ENCODE measurements around the gene ARID5B.

ARID5B gene

DNA sequence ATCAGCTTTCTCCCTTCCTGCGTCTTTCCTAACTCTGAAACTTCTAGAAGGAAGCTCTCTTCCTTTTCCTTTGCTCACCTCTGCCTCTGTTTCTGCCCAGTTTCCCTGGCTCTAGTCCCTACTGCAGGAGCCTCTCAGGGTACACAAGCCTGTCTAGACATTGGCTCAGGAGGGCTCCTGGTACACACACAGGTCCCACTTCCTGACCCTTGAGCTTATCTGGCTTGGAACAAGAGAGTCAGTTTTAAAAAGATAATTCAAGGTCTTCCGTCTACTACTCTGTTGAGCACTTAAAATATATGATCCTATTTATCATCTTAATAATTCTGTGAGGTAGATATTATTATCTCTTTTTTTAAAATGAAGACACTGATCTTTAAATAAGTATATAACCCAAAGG lies 226.5 kb downstream of the ARID5B start:
- no peak for TF ChIP-seq FOXP2 (optimal IDR thresholded peaks at IDR 0.05; ENCODE audit: borderline replicate concordance, extremely low read depth, extremely low read length, insufficient read depth)
- TF ChIP-seq, protein P1, sequence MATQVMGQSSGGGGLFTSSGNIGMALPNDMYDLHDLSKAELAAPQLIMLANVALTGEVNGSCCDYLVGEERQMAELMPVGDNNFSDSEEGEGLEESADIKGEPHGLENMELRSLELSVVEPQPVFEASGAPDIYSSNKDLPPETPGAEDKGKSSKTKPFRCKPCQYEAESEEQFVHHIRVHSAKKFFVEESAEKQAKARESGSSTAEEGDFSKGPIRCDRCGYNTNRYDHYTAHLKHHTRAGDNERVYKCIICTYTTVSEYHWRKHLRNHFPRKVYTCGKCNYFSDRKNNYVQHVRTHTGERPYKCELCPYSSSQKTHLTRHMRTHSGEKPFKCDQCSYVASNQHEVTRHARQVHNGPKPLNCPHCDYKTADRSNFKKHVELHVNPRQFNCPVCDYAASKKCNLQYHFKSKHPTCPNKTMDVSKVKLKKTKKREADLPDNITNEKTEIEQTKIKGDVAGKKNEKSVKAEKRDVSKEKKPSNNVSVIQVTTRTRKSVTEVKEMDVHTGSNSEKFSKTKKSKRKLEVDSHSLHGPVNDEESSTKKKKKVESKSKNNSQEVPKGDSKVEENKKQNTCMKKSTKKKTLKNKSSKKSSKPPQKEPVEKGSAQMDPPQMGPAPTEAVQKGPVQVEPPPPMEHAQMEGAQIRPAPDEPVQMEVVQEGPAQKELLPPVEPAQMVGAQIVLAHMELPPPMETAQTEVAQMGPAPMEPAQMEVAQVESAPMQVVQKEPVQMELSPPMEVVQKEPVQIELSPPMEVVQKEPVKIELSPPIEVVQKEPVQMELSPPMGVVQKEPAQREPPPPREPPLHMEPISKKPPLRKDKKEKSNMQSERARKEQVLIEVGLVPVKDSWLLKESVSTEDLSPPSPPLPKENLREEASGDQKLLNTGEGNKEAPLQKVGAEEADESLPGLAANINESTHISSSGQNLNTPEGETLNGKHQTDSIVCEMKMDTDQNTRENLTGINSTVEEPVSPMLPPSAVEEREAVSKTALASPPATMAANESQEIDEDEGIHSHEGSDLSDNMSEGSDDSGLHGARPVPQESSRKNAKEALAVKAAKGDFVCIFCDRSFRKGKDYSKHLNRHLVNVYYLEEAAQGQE (IDR thresholded peaks at IDR 0.05; ENCODE audit: insufficient read depth in 1 of 2, low read depth in 2 of 2, low read length in 2 of 2): no peak
- no peak for TF ChIP-seq POLR2AphosphoS5 (IDR thresholded peaks at IDR 0.05; ENCODE audit: low read depth, low read length)
- TF ChIP-seq SIN3A (IDR thresholded peaks at IDR 0.05; ENCODE audit: borderline replicate concordance, insufficient read depth, low read length): no peak
- TF ChIP-seq TAF1 (IDR thresholded peaks at IDR 0.05; ENCODE audit: borderline replicate concordance, insufficient read depth, low read length): no peak

DNA sequence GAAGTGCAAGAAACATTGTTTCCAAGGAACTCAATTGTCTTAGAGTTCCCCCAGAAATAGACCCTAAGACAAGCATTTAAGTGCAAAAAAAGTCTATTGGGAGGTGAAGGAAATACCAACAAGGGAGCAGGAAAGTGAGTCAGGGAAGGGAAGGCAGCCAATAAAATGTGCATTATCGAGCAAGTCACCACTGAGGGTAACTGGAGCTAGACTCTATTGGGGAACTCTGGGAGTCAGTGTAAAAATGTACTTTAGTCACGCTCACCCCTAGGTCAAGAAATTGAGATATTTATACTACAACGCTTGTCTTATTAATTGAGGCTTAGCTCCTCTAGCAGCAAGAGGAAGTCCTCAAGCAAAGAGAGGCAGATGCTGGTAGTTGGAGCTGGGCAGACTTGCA lies 229.4 kb downstream of the ARID5B start:
- TF ChIP-seq TAF1 (IDR thresholded peaks at IDR 0.05; ENCODE audit: borderline replicate concordance, insufficient read depth, low read length) (no peak), SIN3A (IDR thresholded peaks at IDR 0.05; ENCODE audit: borderline replicate concordance, insufficient read depth, low read length) (no peak), POLR2AphosphoS5 (IDR thresholded peaks at IDR 0.05; ENCODE audit: low read depth, low read length) (no peak), FOXP2 (optimal IDR thresholded peaks at IDR 0.05; ENCODE audit: borderline replicate concordance, extremely low read depth, extremely low read length, insufficient read depth) (no peak)
- TF ChIP-seq, protein P1 (IDR thresholded peaks at IDR 0.05; ENCODE audit: insufficient read depth in 1 of 2, low read depth in 2 of 2, low read length in 2 of 2): no peak

DNA sequence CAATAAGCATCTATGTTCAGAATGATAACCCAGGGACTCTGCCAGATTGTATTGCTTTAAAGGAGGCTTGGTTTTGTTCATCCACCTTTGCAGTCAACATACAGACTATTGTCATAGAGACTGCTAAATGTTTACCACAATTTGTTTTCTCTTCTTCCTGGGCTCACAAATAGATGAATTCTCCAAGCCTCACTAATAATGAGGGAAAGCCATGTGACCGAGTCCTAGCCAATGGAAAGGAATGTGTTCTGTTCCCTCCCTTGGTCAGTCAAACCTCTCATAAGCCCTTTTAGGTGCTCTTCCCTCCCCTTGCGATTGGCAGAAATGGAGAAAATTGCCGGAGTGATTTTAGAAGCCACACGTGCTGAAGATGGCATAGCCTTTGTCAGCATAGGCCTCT lies 230.2 kb downstream of the ARID5B start:
- TF ChIP-seq FOXP2 (optimal IDR thresholded peaks at IDR 0.05; ENCODE audit: borderline replicate concordance, extremely low read depth, extremely low read length, insufficient read depth) (no peak), SIN3A (IDR thresholded peaks at IDR 0.05; ENCODE audit: borderline replicate concordance, insufficient read depth, low read length) (no peak), POLR2AphosphoS5 (IDR thresholded peaks at IDR 0.05; ENCODE audit: low read depth, low read length) (no peak), TAF1 (IDR thresholded peaks at IDR 0.05; ENCODE audit: borderline replicate concordance, insufficient read depth, low read length) (no peak)
- TF ChIP-seq, protein P1 (IDR thresholded peaks at IDR 0.05; ENCODE audit: insufficient read depth in 1 of 2, low read depth in 2 of 2, low read length in 2 of 2): no peak

DNA sequence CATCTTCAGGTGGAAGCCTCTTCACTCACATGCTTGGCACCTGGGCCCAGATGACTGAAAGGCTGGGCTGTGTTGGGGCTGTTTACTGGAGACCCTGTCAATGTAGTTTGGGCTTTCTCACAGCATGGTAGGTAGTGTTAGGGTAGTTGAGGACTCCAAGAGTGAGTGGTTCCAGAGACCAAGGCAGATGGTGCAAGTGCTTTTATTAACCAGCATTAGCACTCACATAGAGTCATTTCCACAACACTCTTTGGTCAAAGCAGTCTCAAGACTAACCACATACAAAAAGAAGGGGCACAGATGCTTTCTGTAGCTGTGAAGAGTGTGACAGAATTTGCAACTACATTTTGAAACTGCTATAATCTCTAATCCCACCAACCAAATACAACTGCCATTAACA lies 232.1 kb downstream of the ARID5B start:
- no peak for TF ChIP-seq SIN3A (IDR thresholded peaks at IDR 0.05; ENCODE audit: borderline replicate concordance, insufficient read depth, low read length)
- TF ChIP-seq, protein P1 (IDR thresholded peaks at IDR 0.05; ENCODE audit: insufficient read depth in 1 of 2, low read depth in 2 of 2, low read length in 2 of 2): no peak
- TF ChIP-seq FOXP2 (optimal IDR thresholded peaks at IDR 0.05; ENCODE audit: borderline replicate concordance, extremely low read depth, extremely low read length, insufficient read depth): no peak

DNA sequence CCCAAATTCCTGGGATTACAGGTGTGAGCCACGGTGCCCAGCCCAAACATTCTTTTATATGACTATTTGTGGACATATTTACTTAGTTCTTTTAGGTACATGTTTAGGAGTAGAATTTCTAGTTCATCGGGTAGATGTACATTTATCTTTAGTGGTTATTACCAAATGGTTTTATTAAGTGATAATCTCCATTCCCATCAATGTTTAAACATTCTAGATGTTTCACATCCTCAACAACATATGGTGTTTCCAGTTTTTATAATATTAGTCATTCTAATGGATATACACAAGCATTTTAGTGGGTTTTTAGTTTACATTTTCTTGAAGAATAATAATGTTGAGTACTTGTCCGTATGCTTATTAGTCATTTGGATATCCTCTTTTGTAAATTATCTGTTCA lies 235.4 kb downstream of the ARID5B start:
- TF ChIP-seq FOXP2 (optimal IDR thresholded peaks at IDR 0.05; ENCODE audit: borderline replicate concordance, extremely low read depth, extremely low read length, insufficient read depth) (no peak), TAF1 (IDR thresholded peaks at IDR 0.05; ENCODE audit: borderline replicate concordance, insufficient read depth, low read length) (no peak), POLR2AphosphoS5 (IDR thresholded peaks at IDR 0.05; ENCODE audit: low read depth, low read length) (no peak), SIN3A (IDR thresholded peaks at IDR 0.05; ENCODE audit: borderline replicate concordance, insufficient read depth, low read length) (no peak)
- TF ChIP-seq, protein P1 (IDR thresholded peaks at IDR 0.05; ENCODE audit: insufficient read depth in 1 of 2, low read depth in 2 of 2, low read length in 2 of 2): no peak

Measured in PFSK-1 (cell line).